Natural killer cell (primary cell): ENCODE measurements around the gene CACNA2D4. TPM values are rescaled to one million over a fixed set of nuclear protein-coding genes. Genes with fewer than 3 reads are reported as not detected.
A peak's percentile ranks its signal among the peaks of the same experiment; 100 is the strongest.

Experiments
- ATAC-seq, 3 donors: fragments of 150-1000 bp in 2 of 3; fragments of 200-7000 bp in 1 of 3; cut with Tn5 transposase; 1 replicate in 1 of 3; 2 replicates in 2 of 3; pipeline ENCODE4 v1.10.0; 2021; ENCODE audit warnings: mild to moderate bottlenecking in 2 of 3, moderate library complexity in 2 of 3
- DNase-seq, 2 donors: peaks; one replicate each; pipeline versions ENCODE4 v3.0.0 to v3.0.0-alpha.2; 2013 to 2021; ENCODE audit warnings: mixed read lengths in 1 of 2
- H3K27ac ChIP-seq: one replicate; pipeline ENCODE4 v1.5.1; 2013; ENCODE audit warnings: mild to moderate bottlenecking, low read length
- H3K27me3 ChIP-seq: one replicate; pipeline ENCODE4 v1.6.1; 2013; ENCODE audit warnings: low read length; ENCODE audit not compliant: control insufficient read depth, insufficient read depth
- H3K36me3 ChIP-seq: one replicate; pipeline ENCODE4 v1.6.1; 2013; ENCODE audit warnings: low read length; ENCODE audit not compliant: control insufficient read depth, insufficient read depth
- H3K4me1 ChIP-seq: one replicate; pipeline ENCODE4 v1.6.1; 2013; ENCODE audit warnings: low read length; ENCODE audit not compliant: control insufficient read depth, insufficient read depth
- H3K4me3 ChIP-seq: one replicate; pipeline ENCODE4 v1.5.1; 2013; ENCODE audit warnings: low read length
- H3K9me3 ChIP-seq: one replicate; pipeline ENCODE4 v1.6.1; 2013; ENCODE audit warnings: low read length; ENCODE audit not compliant: control insufficient read depth, insufficient read depth
- H3K27ac Mint-ChIP-seq, 2 donors: one replicate each; pipeline ENCODE4 v1.8.0; 2022; ENCODE audit warnings: mild to moderate bottlenecking in 2 of 2, mixed read lengths in 2 of 2, moderate library complexity in 1 of 2
- H3K27me3 Mint-ChIP-seq, 2 donors: one replicate each; pipeline ENCODE4 v1.8.0; 2022; ENCODE audit warnings: low read depth in 2 of 2, mixed read lengths in 2 of 2
- H3K36me3 Mint-ChIP-seq: one replicate; pipeline ENCODE4 v1.8.0; 2022; ENCODE audit warnings: mixed read lengths
- H3K4me1 Mint-ChIP-seq, 2 donors: one replicate each; pipeline ENCODE4 v1.8.0; 2022; ENCODE audit warnings: mixed read lengths in 2 of 2
- H3K4me3 Mint-ChIP-seq: one replicate; pipeline ENCODE4 v1.8.0; 2022; ENCODE audit warnings: mild to moderate bottlenecking, moderate library complexity, mixed read lengths
- H3K9me3 Mint-ChIP-seq, 2 donors: one replicate each; pipeline ENCODE4 v1.8.0; 2022; ENCODE audit warnings: mixed read lengths in 2 of 2
- CTCF ChIP-seq: fragments of 200-600 bp; IDR thresholded peaks from one replicate; pipeline ENCODE4 v1.8.0; 2022; ENCODE audit warnings: antibody characterized with exemption
- WGBS: methylation state at CpG from one replicate; pipeline ENCODE4 v1.1.7; 2013; ENCODE audit warnings: missing lambda C conversion rate; ENCODE audit not compliant: insufficient coverage; 5-methylcytosine and 5-hydroxymethylcytosine counted together
- intact Hi-C: fragments of 100-400 bp; cut with micrococcal nuclease; formaldehyde crosslinking; loops from one replicate; pipeline ENCODE4 v1.14.2; 2022
- total RNA-seq, 4 donors: library from RNA; stranded (reverse); fragments of 120-200 nt in 1 of 4; gene quantifications; one replicate each; pipeline versions ENCODE4 v1.2.3 to v1.2.4, GENCODE V29; 2013 to 2022

Gene CACNA2D4
- total RNA-seq, 3 donors from 2014 or later (not counting 1 experiment from before 2014, with no cell fraction given): 26.5 to 49.6 (median 34.9) TPM

- no peak overlapping the region for H3K27ac ChIP-seq
- Mint-ChIP-seq H3K36me3 (no peaks in the 10 kb centered on the region), H3K9me3 (peaks cover 0 to 5% of the 10 kb centered on the region in 2 donors), H3K27ac (peak overlapping the region in 1 of 2 donors; percentile 45), H3K4me3 (no peak overlapping the region), H3K4me1 (no peaks in the 10 kb centered on the region), H3K27me3 (peaks cover 21 to 26% of the 10 kb centered on the region in 2 donors)
- ATAC-seq (no peak), DNase-seq (no peak)
- H3K4me1 ChIP-seq: no peaks in the 10 kb centered on the region
- TF ChIP-seq CTCF: no peak
- H3K9me3 ChIP-seq: no peaks in the 10 kb centered on the region
- intact Hi-C loops: no loop called here
- H3K4me3 ChIP-seq: no peak overlapping the region
- H3K27me3 ChIP-seq: no peaks in the 10 kb centered on the region
- WGBS: 92% methylated on average over 24 of the region's 24 CpGs
- H3K36me3 ChIP-seq: no peaks in the 10 kb centered on the region
Measured at GRCh38 chr12:1870998-1871917, 47.2 kb downstream of the CACNA2D4 start.

DNA sequence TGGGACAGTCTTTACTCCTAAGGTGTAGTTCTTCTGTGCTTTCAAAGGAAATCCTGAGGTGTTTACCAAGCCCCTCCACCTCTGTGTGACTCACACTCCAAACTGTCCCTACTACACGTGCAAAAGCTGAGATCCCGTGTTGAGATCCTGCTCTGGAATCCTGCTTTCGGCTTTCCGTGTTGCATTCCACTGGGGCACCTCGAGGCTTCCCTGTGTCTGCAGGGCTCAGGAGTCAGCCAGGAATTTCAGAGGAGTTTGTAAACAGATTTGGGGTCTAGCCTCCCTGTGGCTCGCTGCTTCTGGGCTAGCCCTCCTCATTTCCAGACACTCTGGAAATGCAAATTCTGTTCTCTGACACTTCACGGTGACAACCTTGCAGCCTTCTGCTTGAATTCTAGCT, 48.4 kb downstream of the CACNA2D4 start:
- Mint-ChIP-seq H3K4me1 (no peaks in the 10 kb centered on the region), H3K4me3 (no peak overlapping the region), H3K36me3 (no peaks in the 10 kb centered on the region), H3K27me3 (peaks cover 27 to 28% of the 10 kb centered on the region in 2 donors), H3K9me3 (peaks cover 0 to 5% of the 10 kb centered on the region in 2 donors), H3K27ac (no peak overlapping the region)
- no peak for TF ChIP-seq CTCF
- DNase-seq (no peak), ATAC-seq (no peak)
- intact Hi-C loops: no loop called here
- Histone ChIP-seq H3K9me3 (no peaks in the 10 kb centered on the region), H3K4me1 (no peaks in the 10 kb centered on the region), H3K27me3 (no peaks in the 10 kb centered on the region), H3K4me3 (no peak overlapping the region), H3K36me3 (no peaks in the 10 kb centered on the region), H3K27ac (no peak overlapping the region)
- 82% methylated on average over 7 of the region's 7 CpGs for WGBS

- no peak overlapping the region for H3K27ac ChIP-seq
- no peaks in the 10 kb centered on the region for H3K4me1 ChIP-seq
- 90% methylated on average over 10 of the region's 10 CpGs for WGBS
- H3K36me3 ChIP-seq: no peaks in the 10 kb centered on the region
- H3K9me3 ChIP-seq: no peaks in the 10 kb centered on the region
- DNase-seq (no peak), ATAC-seq (no peak)
- H3K4me3 Mint-ChIP-seq: no peak overlapping the region
- no peak for TF ChIP-seq CTCF
- H3K27me3 ChIP-seq: no peaks in the 10 kb centered on the region
- no peaks in the 10 kb centered on the region for H3K36me3 Mint-ChIP-seq
- intact Hi-C loops: no loop called here
- H3K27ac Mint-ChIP-seq: no peak overlapping the region
- no peaks in the 10 kb centered on the region for H3K4me1 Mint-ChIP-seq
- peaks cover 0 to 5% of the 10 kb centered on the region in 2 donors for H3K9me3 Mint-ChIP-seq
- peaks cover 26 to 28% of the 10 kb centered on the region in 2 donors for H3K27me3 Mint-ChIP-seq
- H3K4me3 ChIP-seq: no peak overlapping the region
Measured at GRCh38 chr12:1869145-1869544, 49.3 kb downstream of the CACNA2D4 start.
